T-helper 1 cell treated with Interleukin-12 subunit alpha and Interleukin-12 subunit beta and Interleukin-4 antibody, amounts not matched to agents 30 ng/mL and 1 ng/mL, for 36 hours (primary cell): Measurements from ENCODE around the gene VWA8. TPM values are rescaled to one million over a fixed set of nuclear protein-coding genes. Genes with fewer than 3 reads are reported as not detected.

ENCODE experiments used
- intact Hi-C: fragments of 100-400 bp; cut with micrococcal nuclease; formaldehyde crosslinking; loops from one replicate; pipeline ENCODE4 v1.15.1; 2024
- total RNA-seq: library from RNA; stranded (reverse); gene quantifications from 2 replicates; pipeline ENCODE4 v1.2.3, GENCODE V29; 2022

The VWA8 gene
- total RNA-seq, 1 donor from 2014 or later, result 17.1 TPM

DNA sequence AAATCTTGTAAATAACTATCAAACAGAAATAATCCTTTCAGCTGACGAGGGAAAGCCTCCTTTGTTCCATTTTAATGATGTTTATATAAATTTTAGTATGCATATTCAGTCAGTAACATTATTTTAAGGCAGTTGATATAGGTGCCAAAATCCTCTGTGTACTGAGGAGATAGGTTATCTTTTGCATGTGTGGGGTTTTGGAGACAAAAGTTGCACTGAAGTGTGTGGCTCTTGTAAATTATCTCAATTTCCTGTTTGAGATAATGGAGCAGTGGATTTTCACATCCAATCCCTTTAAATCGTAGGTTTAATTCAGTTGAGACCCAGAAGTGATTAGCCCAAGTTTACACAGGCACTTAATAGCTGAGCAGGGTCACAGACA lies 396.9 kb downstream of the VWA8 start:
- intact Hi-C loops, result no loop called here

DNA sequence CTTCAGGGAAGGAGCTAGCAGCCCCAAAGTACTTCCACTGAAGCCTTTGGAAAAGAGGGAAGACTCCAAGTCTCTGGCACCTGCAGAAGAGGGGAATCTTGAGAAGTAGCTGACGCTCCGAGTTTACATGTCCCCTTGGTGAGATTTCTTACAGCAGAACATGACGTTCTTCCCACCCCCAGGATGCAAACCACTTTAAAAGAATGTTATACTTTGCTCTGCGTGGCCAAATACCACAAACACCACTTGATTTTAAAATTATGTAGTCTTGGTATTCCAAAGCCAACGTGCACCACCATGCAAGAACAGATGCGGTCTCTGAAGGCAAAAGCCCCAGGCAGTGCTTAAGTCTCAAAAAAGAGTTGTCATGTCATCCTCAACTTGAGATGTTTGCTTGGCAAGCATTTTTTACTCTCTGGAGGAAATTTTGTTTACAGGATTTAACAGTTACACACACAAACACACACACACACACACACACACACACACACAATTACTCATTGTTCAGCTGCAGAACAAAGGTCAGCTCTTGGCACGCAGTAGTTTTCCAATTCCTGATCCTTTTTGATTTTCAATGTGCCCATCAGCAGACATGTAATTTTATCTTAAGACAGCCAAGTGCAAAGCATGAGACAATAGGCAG lies 397.4 kb downstream of the VWA8 start:
- intact Hi-C loops, result no loop called here

DNA sequence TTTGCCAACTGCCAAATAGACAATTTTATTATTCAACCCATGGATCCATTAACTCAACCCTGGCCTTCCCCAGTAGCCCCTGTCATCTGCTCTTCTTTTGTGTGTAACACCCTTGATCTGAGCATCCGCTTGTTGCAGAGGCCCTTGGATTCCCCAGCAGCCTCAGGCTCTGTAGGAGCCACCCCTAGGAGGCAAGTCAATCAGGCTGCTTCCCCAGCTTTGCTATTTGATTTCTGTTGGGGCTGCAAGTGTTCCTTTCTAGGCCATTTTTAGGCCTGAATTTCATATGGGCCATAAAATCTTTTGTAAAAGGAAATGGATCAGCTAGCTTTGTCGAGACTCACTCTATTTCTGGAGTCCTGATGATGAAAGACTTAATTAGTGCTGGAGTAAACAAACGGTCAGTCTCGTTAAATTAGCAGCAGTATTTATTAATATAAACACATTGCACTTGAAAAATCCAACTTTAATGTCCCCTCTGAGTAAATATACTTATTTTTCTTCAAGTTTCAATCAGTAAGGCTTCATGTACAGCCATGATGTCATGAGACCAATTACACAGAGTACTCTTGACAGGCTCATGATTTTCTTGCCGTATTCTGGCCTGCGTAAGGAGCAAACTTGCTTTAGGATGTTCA lies 398.2 kb downstream of the VWA8 start:
- intact Hi-C loops, result no loop called here

DNA sequence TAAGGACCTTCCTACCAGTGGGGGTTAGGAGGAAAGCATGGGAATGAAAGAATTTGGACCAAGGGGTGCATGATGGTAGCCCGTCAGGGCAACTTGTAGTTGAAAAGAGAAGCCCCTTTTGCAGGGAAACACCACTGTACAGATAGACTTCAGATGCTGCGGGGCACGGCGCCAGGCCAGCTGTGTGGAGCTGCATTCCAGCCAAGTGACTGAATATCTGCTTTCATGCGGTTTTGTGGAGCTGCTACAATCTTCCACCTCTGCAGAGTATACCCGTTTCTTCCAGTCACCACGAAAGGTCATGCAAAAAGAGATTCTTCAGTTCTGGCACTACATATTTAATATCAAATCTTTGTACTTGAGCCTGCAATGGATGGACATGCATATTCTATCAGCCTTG lies 398.8 kb downstream of the VWA8 start:
- intact Hi-C loops, result no loop called here

DNA sequence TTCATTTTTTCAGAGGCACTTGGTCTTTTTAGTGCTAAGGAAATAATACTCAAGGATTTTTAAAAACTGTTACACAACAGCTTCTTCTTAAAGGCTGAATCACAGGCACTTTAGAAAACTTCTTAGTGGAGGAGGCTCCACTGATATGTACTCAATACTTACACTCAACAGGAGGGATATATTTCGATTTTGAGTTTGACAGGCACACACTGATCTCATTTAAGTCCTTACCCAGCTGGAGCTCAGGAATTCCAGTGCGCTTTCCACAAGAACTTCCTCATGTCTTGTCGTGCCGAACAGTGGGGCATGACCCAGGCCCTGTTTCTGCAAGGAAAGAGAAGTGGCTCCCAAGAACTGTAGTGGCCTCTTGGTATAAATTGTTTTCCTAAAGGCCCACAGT lies 399.7 kb downstream of the VWA8 start:
- intact Hi-C loops, result no loop called here

DNA sequence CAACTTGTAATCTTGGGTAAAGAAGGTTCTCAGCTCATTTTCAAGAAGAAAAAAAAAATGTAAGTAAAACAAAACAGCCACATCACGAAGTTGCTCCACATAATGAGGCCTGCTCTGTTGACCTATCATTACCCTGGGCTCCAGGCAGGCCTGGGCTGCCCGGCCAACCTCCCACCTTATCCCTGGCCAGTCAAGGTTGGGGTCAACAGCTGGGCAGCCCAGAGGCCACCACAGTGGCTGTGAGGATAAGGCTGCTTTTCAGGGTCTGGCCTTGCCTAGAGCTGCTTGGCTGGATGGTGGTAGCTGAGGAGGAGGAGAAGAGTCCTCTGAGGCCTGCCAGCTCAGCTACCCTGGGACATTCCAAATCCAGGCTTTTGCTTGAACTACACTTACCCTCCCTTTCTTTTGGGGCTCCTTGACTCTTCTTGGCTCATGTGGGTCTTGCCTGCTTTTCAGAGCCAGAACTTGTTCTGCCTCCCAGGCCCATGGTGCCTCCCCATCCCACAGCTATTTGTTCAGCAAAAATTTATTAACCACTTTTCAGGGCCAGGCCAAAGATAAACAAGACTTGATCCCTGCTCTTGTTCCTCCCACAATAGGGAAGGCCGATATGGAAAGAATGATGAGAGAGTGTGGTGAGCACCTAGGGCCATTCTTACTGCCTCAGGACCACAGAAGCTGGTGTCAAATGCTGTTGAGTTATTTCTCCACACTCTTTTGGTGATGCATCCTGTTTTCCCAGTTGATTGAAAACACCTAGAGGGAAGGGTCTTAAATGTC lies 401.9 kb downstream of the VWA8 start:
- intact Hi-C loops, result no loop called here

DNA sequence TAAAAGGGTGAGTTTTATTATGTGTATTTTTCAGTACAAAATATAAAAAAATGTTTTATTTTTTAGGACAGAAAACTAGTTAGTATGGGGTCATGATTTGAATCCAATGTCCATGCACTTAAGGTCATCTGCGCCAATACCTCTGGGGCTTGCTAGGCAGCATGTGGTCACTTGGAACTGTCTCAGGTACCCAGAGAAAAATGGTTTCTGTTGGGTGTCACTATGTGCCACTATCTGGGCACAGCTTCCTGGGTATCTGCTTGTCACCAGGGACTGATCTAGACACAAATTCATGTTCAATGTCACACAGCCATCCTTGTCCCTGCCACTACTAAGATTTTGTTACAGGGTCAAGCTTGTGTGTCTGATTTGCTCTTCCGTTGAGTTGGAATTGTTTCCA lies 403.2 kb downstream of the VWA8 start:
- intact Hi-C loops, result no loop called here

DNA sequence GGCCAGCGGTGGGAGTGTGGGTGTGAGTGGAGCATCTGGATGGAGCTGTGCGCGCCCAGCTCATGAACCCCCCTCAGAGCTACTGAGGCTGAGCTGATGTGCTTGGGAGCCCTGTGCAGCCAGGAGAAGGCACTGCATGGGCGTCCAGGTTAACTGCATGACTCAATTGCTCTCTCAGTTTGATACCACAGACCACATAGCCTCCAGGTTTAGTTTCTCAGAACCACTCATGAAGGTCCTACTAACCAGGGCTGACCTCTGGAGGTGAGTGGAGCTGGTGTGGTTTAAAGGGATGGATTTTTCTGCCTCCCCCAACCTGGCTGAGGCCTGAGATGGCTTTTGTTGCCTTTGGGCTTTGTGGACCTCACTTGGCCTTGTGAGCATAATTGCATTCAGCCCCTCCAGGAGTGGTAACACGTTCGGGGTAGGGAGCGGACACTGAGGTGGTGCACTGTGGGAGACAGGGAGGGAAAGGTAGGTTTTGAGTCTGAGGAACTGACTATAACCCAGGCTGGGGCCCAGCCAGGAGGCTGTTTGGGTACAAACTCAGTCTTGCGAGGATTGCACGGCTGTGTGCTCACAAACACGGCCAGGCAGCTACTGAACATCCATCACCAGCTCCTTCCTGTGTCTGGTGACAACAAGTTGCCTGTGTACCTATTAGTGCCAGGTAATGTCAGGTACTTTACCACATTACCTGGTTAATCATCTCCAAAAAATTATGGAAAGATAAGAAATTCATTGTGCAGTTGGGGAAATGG lies 406.1 kb downstream of the VWA8 start:
- intact Hi-C loops, result loop anchor here (1.0 kb wide), 1 partner anchor 90 kb away; no protein-coding TSS in a partner anchor

DNA sequence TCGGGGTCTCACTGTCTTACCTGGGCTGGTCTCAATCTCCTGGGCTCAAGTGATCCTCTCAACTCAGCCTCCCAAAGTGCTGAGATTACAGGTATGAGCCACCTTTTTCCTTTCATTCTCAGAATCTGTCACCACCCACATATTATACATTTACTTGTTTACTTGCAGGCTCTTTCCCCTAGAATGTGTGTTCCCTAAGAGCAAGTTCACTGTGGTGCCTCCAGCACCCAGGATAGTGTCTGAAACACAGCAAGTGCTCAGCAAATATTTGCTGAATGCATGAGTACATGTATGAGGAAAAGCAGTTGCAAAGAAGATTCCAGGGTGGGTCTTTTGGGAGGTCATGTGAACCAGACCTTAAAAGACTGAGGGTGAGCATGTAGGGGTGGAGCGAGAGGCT lies 406.7 kb downstream of the VWA8 start:
- intact Hi-C loops, result loop anchor here (1.0 kb wide), 1 partner anchor 89 kb away; no protein-coding TSS in a partner anchor

DNA sequence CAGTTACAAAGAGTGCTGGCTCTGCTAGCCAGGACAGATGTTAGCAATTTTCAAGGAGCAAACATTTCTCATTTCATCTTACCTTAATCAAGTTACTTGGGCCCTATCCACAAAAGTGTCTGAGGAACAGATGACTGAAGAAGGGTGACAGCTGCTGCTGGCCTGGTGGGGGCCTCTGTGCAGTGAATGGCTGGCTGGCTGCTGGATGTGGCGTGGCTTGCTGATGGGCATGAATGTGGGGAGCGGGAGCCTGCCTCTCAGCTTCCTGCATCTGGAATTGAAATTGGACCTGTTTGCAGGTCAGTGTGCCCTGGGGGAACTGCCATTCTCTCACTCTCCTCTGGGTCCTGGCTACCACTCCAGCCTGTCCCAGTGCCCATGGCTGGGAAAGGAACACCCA lies 408.9 kb downstream of the VWA8 start:
- intact Hi-C loops, result loop anchor here (2.0 kb wide), 1 partner anchor 93 kb away; no protein-coding TSS in a partner anchor

DNA sequence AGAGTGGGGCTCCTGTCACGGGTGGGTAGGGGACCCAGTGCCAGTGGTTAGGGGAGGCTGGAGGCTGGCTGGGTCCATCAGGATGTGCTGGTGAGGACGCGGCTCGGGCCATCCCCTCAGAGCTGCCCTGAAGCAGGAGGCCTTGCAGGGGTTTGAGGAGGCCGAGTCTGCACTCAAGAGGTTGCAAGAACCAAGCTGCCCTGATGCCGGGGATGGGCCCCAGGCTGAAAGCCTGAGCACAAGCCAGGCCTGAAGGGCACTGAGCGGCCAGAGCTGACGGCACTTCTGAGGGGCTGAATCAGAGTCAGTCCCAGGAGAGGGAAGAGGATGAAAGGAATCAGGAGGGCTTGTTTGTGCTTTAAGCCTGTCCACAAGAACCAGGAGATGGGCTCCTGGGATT lies 410.6 kb downstream of the VWA8 start:
- intact Hi-C loops, result no loop called here

DNA sequence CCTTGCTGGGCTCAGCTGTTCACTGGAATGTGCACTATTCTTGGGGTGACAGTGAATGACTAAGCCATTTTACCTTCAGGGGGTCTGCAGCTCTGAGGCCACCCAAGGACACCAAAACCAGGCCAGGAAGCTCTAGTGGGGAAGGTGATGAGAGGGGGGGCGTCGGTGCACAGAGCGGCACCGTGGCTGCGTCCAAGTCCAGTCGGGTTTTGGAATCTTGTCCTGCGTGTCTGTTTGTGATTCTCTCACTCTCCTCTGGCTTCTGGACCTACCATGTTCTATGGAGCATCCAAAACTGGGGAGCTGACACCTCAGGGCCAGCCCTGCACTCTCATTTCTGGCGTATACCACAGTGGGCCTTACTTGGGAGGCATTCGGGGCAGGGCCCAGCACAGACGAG lies 411.4 kb downstream of the VWA8 start:
- intact Hi-C loops, result no loop called here

DNA sequence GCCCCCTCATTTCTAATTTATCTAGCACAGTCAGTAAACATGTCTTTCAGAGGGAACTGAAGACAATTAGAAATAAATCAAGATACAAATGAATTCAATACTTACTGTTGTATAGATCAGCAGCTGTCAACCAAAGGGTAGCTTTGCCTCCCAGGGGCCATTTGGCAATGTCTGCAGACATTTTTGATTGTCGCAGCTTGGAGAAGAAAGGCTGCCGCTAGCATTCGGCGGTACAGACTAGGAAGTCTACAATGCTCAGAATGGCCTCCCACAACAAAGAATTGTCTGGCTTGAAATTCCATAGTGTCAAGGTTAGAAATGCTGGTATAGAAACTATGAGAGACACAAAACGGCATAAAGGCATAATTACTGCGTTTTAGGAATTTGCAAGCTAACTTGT lies 412.0 kb downstream of the VWA8 start:
- intact Hi-C loops, result no loop called here

DNA sequence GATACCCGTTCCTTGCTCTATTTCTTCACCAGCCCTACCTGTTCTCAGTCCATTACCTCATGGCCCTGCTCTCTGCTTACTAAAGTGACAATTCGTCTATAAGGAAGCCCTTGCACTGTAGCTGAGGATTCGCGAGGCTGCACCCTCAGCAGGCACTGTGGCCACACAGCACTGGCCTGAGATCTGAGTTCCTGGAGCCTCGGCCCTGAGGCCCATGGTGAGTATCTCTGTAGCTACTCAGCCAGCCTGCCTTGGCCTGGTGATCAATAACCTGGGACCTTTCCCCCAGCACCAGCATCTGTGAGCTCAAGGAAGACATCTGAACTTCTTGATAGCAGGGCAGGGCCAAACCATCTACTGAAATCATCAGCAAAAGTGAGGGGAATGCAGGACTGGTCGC lies 412.9 kb downstream of the VWA8 start:
- intact Hi-C loops, result no loop called here

DNA sequence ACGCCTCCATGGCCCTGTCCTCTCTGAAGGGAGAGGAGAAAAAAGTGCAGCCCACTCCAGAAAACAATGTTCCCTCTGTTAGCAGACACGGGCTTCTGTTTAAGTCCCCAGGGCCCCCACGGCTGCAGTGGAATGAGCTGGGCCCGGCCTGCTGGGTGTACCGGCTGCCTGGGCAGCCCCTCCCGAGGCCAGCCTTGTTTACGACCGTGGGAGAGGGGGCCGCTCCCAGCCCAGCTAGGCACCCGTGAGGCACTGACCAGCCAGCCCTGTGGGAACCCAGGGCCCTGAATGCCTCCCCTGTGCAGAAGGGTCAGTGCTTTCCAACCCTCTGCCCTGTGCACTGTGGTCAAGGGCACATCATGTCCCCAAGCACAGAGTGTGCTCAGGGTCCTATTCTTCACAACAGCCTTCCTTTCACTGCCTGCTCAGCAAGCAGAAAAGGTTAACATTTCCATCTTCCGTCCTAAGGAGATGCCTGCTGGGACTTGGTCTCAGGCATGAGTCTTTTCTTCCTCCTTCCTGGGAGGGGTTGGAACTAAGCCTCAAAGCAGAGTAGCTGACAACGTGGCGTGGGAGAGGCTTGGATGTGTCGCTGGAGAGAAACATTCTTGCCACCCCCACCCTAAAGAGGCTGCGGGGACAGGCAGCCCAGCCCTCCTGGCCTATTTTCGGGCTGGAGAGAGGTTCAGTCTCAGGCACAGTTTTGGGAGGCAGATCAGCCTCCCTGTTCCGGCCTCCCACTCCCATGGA lies 413.5 kb downstream of the VWA8 start:
- intact Hi-C loops, result no loop called here

DNA sequence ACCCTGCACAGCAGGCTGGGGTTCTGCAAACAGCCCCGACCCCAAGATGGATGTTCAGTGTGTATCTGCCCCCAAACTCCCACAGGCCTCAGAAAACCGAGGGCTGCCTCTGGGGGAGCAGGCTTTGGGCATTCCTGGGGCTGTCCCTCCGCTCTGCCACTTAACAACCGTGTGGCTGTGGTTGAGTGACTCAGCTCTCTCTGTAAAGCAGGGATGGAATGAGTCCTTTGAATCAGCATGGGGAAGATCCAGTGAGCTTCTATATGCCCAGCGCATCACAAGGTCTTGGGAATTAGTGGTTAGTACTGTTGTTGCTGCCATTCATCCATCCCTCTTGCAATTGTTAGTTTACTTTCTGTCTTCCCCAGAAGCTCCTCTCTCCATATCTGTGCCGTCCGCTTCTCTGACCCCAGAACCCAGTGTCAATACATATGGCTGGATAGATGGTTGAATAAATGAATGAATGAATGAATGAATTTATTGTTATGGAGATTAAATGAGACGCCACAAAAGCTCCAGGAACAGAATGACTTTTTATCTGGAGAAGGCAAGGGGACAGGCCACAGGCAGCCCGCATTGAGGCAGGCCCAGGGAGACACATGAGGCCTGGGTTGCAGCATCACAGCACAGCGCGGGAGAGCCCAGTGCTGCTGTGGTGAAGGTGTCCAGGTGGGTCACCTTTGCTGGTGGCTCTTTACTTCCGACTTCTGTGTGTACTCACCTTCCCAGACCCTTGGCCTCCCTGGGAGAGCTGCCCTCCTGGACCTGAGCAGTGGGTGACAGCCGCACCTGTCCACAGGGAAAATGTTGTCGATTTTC lies 414.3 kb downstream of the VWA8 start:
- intact Hi-C loops, result no loop called here

DNA sequence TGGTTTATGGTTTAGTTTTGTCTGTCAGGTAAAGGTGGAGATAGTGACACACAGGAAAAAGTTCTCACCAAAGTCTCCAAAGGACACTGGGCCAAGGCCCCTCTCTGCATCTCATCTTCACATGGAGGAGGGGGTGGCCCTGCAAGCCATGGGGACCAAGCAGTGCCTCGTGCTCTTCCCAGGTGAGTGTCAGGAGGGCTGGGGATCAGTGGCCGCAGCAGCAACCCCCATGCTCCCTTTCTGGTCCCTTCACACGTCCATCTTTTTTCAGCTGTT lies 415.5 kb downstream of the VWA8 start:
- intact Hi-C loops, result no loop called here

DNA sequence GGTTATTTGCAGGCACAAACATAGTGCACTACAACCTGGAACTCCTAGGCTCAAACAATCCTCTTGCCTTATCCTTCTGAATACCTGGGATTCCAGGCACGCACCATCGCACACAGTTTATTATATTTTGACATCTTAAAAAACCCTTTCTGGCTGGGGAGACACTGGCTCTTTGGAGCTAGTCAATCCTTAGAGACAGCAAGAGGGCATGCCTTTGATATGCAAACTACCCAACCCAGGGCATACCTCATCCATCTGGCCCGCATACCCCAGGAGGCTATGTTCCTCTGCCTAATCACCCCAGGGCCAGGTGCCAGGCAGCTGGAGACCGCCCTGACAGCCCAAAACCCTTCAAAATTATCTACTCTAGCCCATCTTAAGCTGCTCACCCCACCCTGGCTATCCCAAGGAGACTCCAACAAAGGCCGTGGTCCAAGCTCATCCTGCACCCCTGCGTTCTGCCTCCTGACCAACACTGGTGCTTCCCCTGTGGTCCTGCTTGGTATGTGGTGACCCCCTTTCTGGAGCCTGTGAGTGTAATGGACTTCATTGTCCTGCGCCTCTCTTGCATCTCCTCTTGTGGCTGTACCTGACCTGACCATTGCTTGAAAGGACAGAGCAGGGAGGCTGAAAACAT lies 417.1 kb downstream of the VWA8 start:
- intact Hi-C loops, result loop anchor here (5.0 kb wide), 1 partner anchor 81 kb away; no protein-coding TSS in a partner anchor

DNA sequence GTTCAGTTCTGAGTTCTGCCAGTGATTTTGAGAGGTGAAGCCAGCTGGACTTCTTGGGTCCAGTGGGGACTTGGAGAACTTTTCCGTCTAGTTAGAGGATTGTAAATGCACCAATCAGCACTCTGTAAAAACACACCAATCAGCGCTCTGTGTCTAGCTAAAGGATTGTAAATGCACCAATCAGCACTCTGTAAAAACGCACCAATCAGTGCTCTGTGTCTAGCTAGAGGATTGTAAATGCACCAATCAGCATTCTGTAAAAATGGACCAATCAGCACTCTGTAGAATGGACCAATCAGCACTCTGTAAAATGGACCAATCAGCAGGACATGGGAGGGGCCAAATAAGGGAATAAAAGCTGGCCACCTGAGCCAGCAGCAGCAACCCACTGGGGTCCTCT lies 418.1 kb downstream of the VWA8 start:
- intact Hi-C loops, result loop anchor here (5.0 kb wide), 1 partner anchor 80 kb away; no protein-coding TSS in a partner anchor

DNA sequence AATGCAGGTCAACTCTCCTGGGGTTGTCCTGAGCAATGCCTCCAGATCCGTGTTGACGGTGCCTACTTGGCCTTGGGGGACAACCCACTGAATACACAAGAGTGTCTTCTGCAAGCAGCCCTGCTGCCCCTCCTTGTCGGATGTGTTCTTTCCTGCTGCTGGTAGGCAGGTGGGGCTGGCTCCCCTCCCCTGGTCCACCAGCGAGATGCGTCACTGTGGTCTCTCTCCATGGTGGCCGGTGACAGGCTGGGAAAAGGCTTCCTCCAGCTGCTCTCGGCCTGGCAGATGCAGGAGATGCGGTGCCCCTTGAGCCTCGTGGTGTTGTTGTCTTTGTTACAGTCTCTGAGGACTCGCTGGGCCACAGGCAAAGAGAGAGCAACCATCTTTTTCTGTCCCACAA lies 418.6 kb downstream of the VWA8 start:
- intact Hi-C loops, result loop anchor here (5.0 kb wide), 1 partner anchor 80 kb away; no protein-coding TSS in a partner anchor
